Measurements from ENCODE around the gene OTOS. TPM values are rescaled to one million over a fixed set of nuclear protein-coding genes. Genes with fewer than 3 reads are reported as not detected.

OTOS gene
- total and polyA plus RNA-seq, 2 of the 13 experiments (the other 11 are each of a cell fraction or from before 2014, with no cell fraction given) = not detected

DNA sequence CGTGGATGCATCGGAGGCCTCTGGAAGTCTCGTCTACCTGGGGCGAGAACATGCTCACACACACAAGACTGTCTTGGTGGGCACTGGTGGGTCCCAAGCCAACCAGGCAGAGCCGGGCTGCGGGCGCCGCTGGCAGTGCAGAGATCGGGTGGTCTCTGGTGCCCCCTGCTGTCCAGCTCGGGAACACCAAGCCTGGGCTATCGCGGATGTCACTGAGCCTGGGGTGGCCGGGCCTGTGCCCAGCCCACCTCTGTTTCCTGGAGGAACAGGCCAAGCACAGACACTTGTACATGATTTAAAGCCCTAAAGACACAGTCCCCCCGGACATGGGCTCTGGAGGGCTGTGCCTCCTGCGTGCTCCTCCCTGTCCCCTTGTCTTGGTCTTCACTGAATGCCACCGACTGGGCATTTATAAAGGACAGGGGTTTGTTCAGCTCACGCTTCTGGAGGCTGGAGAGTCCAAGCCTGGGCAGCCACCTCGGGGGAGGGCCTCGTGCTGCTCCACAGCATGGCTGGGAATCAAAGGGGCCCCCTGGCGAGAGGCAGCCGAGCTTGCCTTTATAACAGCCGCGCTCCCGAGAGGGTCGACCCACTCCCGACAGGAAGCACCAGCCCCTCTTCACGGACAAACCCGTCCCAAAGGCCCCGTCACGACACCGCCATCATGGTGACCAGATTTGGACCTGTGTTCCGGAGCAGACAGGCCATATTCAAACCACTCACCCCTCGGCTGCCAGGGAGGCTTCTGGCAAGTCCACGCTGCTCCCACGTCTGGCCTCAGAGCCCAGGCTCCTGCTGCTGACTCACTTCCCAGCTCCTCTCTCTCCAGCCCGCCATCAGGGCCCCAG, 3.6 kb upstream of the OTOS start:
- no TSS peak for BruUV-seq (replicated peaks)
- no peak overlapping the region for H3K27ac ChIP-seq (ENCODE audit: extremely low read length, insufficient read depth, low read length)
- H3K9ac ChIP-seq (ENCODE audit: insufficient read depth, low read depth, low read length) = no peak overlapping the region
- no peak overlapping the region for H2AFZ ChIP-seq (ENCODE audit: low read length)
- ATAC-seq = peak; percentile 85
- no peaks in the 10 kb centered on the region for H3K9me3 ChIP-seq (ENCODE audit: low read length)
- H3K4me1 ChIP-seq (ENCODE audit: insufficient read depth, low read length) = peaks cover 19% of the 10 kb centered on the region; the same call in 1 of the 2 replicates
- ChIA-PET POLR2A (interaction anchor here (1.0 kb wide), 1 partner anchor 83 kb away, joined by 4 read pairs; no protein-coding TSS in a partner anchor), CTCF (ENCODE audit: low intra/inter-chr PET ratio, low total read pairs) (interaction anchor here (1.1 to 4.2 kb wide), 4 partner anchors 82 to 209 kb away, joined by 3 to 103 read pairs (median 6); no protein-coding TSS in a partner anchor)
- peak; percentile 80 for FAIRE-seq
- no peaks in the 10 kb centered on the region for H3K36me3 ChIP-seq (replicated peaks in 1 of 2; ENCODE audit: control insufficient read depth in 1 of 2, insufficient read depth in 2 of 2, low read length in 2 of 2)
- H4K20me1 ChIP-seq (ENCODE audit: insufficient read depth, low read length) = no peaks in the 10 kb centered on the region
- no peaks in the 10 kb centered on the region for H3K79me2 ChIP-seq (ENCODE audit: insufficient read depth, low read length)
- intact Hi-C loops (cut with micrococcal nuclease; ENCODE audit: unreplicated experiment) = loop anchor here (1.0 to 10.0 kb wide), 2 partner anchors 83 to 209 kb away; no protein-coding TSS in a partner anchor
- in situ Hi-C loops (cut with HindIII; ENCODE audit: extremely low pct_ligation_motif_present, low pct_unique_long_range_greater_than_20kb) = loop anchor here (5.0 kb wide), 2 partner anchors 82 to 322 kb away; no protein-coding TSS in a partner anchor
- peaks cover 11 to 72% of the 10 kb centered on the region in 2 experiments; a peak in 4 of 5 replicates for H3K27me3 ChIP-seq (ENCODE audit: control insufficient read depth in 1 of 2, insufficient read depth in 2 of 2, low read length in 2 of 2)
- WGBS (ENCODE audit: low lambda C conversion rate) = 9% methylated on average over 15 of the region's 36 CpGs
- peak overlapping the region; percentile 50; the same call in 1 of the 2 replicates for H3K4me2 ChIP-seq (ENCODE audit: low read depth, low read length)
- peak; percentile 47 for DNase-seq (ENCODE audit: low spot score)
- peak overlapping the region in 1 of 3 experiments; percentile 17; a peak in 1 of 6 replicates for H3K4me3 ChIP-seq (replicated peaks in 1 of 3; ENCODE audit: insufficient read depth in 1 of 3, low read depth in 2 of 3, low read length in 3 of 3)
- no peak for TF ChIP-seq ELF4 (CRISPR knock-in tag; IDR thresholded peaks at IDR 0.05; ENCODE audit: borderline replicate concordance)
- TF ChIP-seq ZNF205 (CRISPR knock-in tag; IDR thresholded peaks at IDR 0.05) = no peak
- TF ChIP-seq HNRNPL (IDR thresholded peaks at IDR 0.05; ENCODE audit: low read depth, low read length) = peak; percentile 71; the same call in 1 of the 2 replicates
- TF ChIP-seq, protein P1, sequence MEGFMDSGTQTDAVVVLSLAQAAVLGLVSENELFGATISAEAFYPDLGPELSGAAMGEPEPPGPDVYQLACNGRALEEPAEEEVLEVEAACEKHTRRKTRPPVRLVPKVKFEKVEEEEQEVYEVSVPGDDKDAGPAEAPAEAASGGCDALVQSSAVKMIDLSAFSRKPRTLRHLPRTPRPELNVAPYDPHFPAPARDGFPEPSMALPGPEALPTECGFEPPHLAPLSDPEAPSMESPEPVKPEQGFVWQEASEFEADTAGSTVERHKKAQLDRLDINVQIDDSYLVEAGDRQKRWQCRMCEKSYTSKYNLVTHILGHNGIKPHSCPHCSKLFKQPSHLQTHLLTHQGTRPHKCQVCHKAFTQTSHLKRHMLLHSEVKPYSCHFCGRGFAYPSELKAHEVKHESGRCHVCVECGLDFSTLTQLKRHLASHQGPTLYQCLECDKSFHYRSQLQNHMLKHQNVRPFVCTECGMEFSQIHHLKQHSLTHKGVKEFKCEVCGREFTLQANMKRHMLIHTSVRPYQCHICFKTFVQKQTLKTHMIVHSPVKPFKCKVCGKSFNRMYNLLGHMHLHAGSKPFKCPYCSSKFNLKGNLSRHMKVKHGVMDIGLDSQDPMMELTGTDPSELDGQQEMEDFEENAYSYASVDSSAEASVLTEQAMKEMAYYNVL (CRISPR knock-in tag; IDR thresholded peaks at IDR 0.05; ENCODE audit: borderline replicate concordance) = peak; percentile 51; the same call in 1 of the 2 replicates
- peak; percentile 65 for TF ChIP-seq NRL (CRISPR knock-in tag; IDR thresholded peaks at IDR 0.05; ENCODE audit: borderline replicate concordance)
- TF ChIP-seq ZNF142 (CRISPR knock-in tag; IDR thresholded peaks at IDR 0.05) = peak; percentile 55; the same call in 1 of the 2 replicates
- TF ChIP-seq MYC (CRISPR knock-in tag; IDR thresholded peaks at IDR 0.05; ENCODE audit: borderline replicate concordance) = 0 out of 2 replicates have a peak, but pooled peaks have one; percentile 18
- peak; percentile 16; the same call in 1 of the 2 replicates for TF ChIP-seq NFKB2 (CRISPR knock-in tag; IDR thresholded peaks at IDR 0.05; ENCODE audit: borderline replicate concordance)
- TF ChIP-seq SMC3 (IDR thresholded peaks at IDR 0.05; ENCODE audit: low read length) = peak; percentile 47; the same call in 1 of the 2 replicates
- TF ChIP-seq, protein P2, sequence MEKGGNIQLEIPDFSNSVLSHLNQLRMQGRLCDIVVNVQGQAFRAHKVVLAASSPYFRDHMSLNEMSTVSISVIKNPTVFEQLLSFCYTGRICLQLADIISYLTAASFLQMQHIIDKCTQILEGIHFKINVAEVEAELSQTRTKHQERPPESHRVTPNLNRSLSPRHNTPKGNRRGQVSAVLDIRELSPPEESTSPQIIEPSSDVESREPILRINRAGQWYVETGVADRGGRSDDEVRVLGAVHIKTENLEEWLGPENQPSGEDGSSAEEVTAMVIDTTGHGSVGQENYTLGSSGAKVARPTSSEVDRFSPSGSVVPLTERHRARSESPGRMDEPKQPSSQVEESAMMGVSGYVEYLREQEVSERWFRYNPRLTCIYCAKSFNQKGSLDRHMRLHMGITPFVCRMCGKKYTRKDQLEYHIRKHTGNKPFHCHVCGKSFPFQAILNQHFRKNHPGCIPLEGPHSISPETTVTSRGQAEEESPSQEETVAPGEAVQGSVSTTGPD (CRISPR knock-in tag; IDR thresholded peaks at IDR 0.05) = 0 out of 2 replicates have a peak, but pooled peaks have one; percentile 21
- TF ChIP-seq MIER3 (CRISPR knock-in tag; IDR thresholded peaks at IDR 0.05; ENCODE audit: borderline replicate concordance) = peak; percentile 39; the same call in 1 of the 2 replicates
- no peak for TF ChIP-seq GLI4 (CRISPR knock-in tag; IDR thresholded peaks at IDR 0.05; ENCODE audit: borderline replicate concordance)
